Fibroblast of lung (primary cell): ENCODE measurements around the gene EYA2. TPM values are rescaled to one million over a fixed set of nuclear protein-coding genes. Genes with fewer than 3 reads are reported as not detected.

Experiments used
- DNase-seq, 2 donors: peaks; one replicate each; pipeline versions ENCODE4 v3.0.0 to v3.0.0-alpha.2; 2010; ENCODE audit warnings: low read depth in 2 of 2
- H2AFZ ChIP-seq: 2 replicates; pipeline ENCODE4 v1.5.1; 2012; ENCODE audit warnings: low read length, control low read depth, inconsistent platforms
- H3K27ac ChIP-seq: 2 replicates; pipeline ENCODE4 v1.5.1; 2011; ENCODE audit warnings: low read length, control low read depth; ENCODE audit not compliant: insufficient read depth
- H3K27me3 ChIP-seq: 2 replicates; pipeline ENCODE4 v1.5.1; 2011; ENCODE audit warnings: mild to moderate bottlenecking, low read length; ENCODE audit not compliant: control insufficient read depth, insufficient read depth
- H3K36me3 ChIP-seq: 2 replicates; pipeline ENCODE4 v1.5.1; 2011; ENCODE audit warnings: low read length; ENCODE audit not compliant: control insufficient read depth, insufficient read depth
- H3K4me1 ChIP-seq: 2 replicates; pipeline ENCODE4 v1.5.1; 2011; ENCODE audit warnings: low read length; ENCODE audit not compliant: control insufficient read depth, insufficient read depth; ENCODE audit errors: extremely low read depth
- H3K4me2 ChIP-seq: 2 replicates; pipeline ENCODE4 v1.5.1; 2011; ENCODE audit warnings: low read length, control low read depth; ENCODE audit not compliant: insufficient read depth; ENCODE audit errors: extremely low read depth
- H3K4me3 ChIP-seq, 4 experiments: fragments of 200-600 bp in 1 of 4; sonication (generic) in 1 of 4; replicated peaks in 1 of 4; 2 replicates each; pipeline ENCODE4 v1.5.1; 2011 to 2016; ENCODE audit warnings: low read length in 4 of 4, low read depth in 3 of 4, mild to moderate bottlenecking in 3 of 4, control low read depth in 2 of 4, inconsistent platforms in 1 of 4, mixed read lengths in 1 of 4; ENCODE audit not compliant: insufficient read depth in 1 of 4; ENCODE audit errors: control extremely low read depth in 1 of 4
- H3K79me2 ChIP-seq: 2 replicates; pipeline ENCODE4 v1.5.1; 2012; ENCODE audit warnings: mild to moderate bottlenecking, low read length, inconsistent platforms; ENCODE audit not compliant: control insufficient read depth, insufficient read depth
- H3K9ac ChIP-seq: 2 replicates; pipeline ENCODE4 v1.5.1; 2011; ENCODE audit warnings: mild to moderate bottlenecking, low read length, control low read depth; ENCODE audit not compliant: insufficient read depth
- H3K9me3 ChIP-seq: 2 replicates; pipeline ENCODE4 v1.5.1; 2012; ENCODE audit warnings: low read depth, low read length; ENCODE audit not compliant: control insufficient read depth, insufficient read depth
- H4K20me1 ChIP-seq: 2 replicates; pipeline ENCODE4 v1.5.1; 2011; ENCODE audit warnings: low read length; ENCODE audit not compliant: control insufficient read depth, insufficient read depth; ENCODE audit errors: extremely low read depth
- CTCF ChIP-seq, 2 donors: IDR thresholded peaks in 1 of 2; conservative IDR thresholded peaks in 1 of 2; 1 replicate in 1 of 2; 2 replicates in 1 of 2; pipeline ENCODE4 v1.5.1; 2011 to 2012; ENCODE audit warnings: low read length in 2 of 2, control low read depth in 1 of 2, inconsistent platforms in 1 of 2, low read depth in 1 of 2, mild to moderate bottlenecking in 1 of 2
- EZH2 ChIP-seq: IDR thresholded peaks from 2 replicates; pipeline ENCODE4 v1.5.1; 2012; ENCODE audit warnings: low read length, control low read depth, mild to moderate bottlenecking; ENCODE audit errors: missing control alignments
- polyA plus RNA-seq, 2 donors: library from polyadenylated mRNA; depleted of rRNA in 1 of 2; stranded (reverse) in 1 of 2; unstranded in 1 of 2; fragments of >200 nt; gene quantifications; 2 replicates each; pipeline ENCODE4 v1.2.1, GENCODE V29; 2011 to 2012; ENCODE audit warnings: missing spikeins in 1 of 2
- total RNA-seq: library from RNA; depleted of rRNA; stranded (reverse); fragments of >200 nt; gene quantifications from 2 replicates; pipeline ENCODE4 v1.2.1, GENCODE V29; 2014

The EYA2 gene
- total and polyA plus RNA-seq, 2 donors (not counting 1 experiment from before 2014, with no cell fraction given): 0.37 to 1.7 TPM

GRCh38 chr20:47124181-47124717 is 229.6 kb downstream of the EYA2 start:
- Histone ChIP-seq H4K20me1 (no peaks in the 10 kb centered on the region), H3K9ac (no peak overlapping the region), H3K79me2 (no peaks in the 10 kb centered on the region), H3K27me3 (no peaks in the 10 kb centered on the region), H3K27ac (peak overlapping the region; percentile 72), H3K9me3 (no peaks in the 10 kb centered on the region), H3K4me1 (peaks cover 10% of the 10 kb centered on the region), H3K36me3 (no peaks in the 10 kb centered on the region), H2AFZ (no peak overlapping the region), H3K4me3 (no peak overlapping the region), H3K4me2 (no peak overlapping the region)
- TF ChIP-seq CTCF (conservative IDR thresholded peaks at IDR 0.05 in 1 of 2, IDR thresholded peaks at IDR 0.05 in 1 of 2; ENCODE audit: low read depth in 1 of 2, low read length in 2 of 2) (no peak), EZH2 (no peak)
- DNase-seq: peak in 1 of 2 donors; percentile 30

DNA sequence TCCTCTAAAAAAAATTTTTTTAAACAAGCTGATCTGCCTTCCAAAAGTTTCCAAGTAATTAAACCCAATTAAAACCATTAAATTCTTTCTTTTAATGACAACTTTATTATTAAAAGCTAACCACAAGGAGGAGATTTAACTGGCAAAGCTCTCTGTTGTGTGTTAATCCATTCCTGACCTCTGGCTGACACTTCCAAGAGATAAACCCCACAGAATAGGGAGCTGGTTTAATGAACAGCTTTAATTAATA is 230.8 kb downstream of the EYA2 start:
- Histone ChIP-seq H3K9ac (no peak overlapping the region), H3K4me1 (peaks cover 10% of the 10 kb centered on the region), H3K27ac (no peak overlapping the region), H3K27me3 (no peaks in the 10 kb centered on the region), H3K4me3 (no peak overlapping the region), H3K36me3 (no peaks in the 10 kb centered on the region), H3K9me3 (no peaks in the 10 kb centered on the region), H4K20me1 (no peaks in the 10 kb centered on the region), H2AFZ (no peak overlapping the region), H3K4me2 (no peak overlapping the region), H3K79me2 (no peaks in the 10 kb centered on the region)
- TF ChIP-seq CTCF (conservative IDR thresholded peaks at IDR 0.05 in 1 of 2, IDR thresholded peaks at IDR 0.05 in 1 of 2; ENCODE audit: low read depth in 1 of 2, low read length in 2 of 2) (no peak), EZH2 (no peak)
- DNase-seq: peak in 1 of 2 donors; percentile 64

GRCh38 chr20:47125758-47126591 is 231.3 kb downstream of the EYA2 start:
- H3K4me2 ChIP-seq: no peak overlapping the region
- H3K4me1 ChIP-seq: peaks cover 10% of the 10 kb centered on the region
- no peak overlapping the region for H2AFZ ChIP-seq
- no peak overlapping the region for H3K9ac ChIP-seq
- H3K79me2 ChIP-seq: no peaks in the 10 kb centered on the region
- H3K27ac ChIP-seq: no peak overlapping the region
- no peaks in the 10 kb centered on the region for H4K20me1 ChIP-seq
- no peaks in the 10 kb centered on the region for H3K36me3 ChIP-seq
- TF ChIP-seq CTCF (conservative IDR thresholded peaks at IDR 0.05 in 1 of 2, IDR thresholded peaks at IDR 0.05 in 1 of 2; ENCODE audit: low read depth in 1 of 2, low read length in 2 of 2): no peak
- no peak for TF ChIP-seq EZH2
- peak; percentile 46 to 58 for DNase-seq
- no peak overlapping the region for H3K4me3 ChIP-seq
- H3K9me3 ChIP-seq: no peaks in the 10 kb centered on the region
- no peaks in the 10 kb centered on the region for H3K27me3 ChIP-seq
